Astrocyte (in vitro differentiated cells and primary cell): ENCODE measurements around the gene PLXNB2. TPM values are rescaled to one million over a fixed set of nuclear protein-coding genes. Genes with fewer than 3 reads are reported as not detected.

Experiments
- DNase-seq: peaks from one replicate; pipeline ENCODE4 v3.0.0-alpha.2; 2010; ENCODE audit warnings: low read depth
- FAIRE-seq: peaks from 2 replicates; lab custom pipeline; 2011; peaks lifted over from hg19 to GRCh38; lab: Jason Lieb, UNC
- H2AFZ ChIP-seq: 2 replicates; pipeline ENCODE4 v1.6.0; 2012; ENCODE audit warnings: low read depth, low read length, inconsistent platforms
- H3K27ac ChIP-seq: 2 replicates; pipeline ENCODE4 v1.5.1; 2011; ENCODE audit warnings: low read depth, low read length, inconsistent platforms
- H3K27me3 ChIP-seq: 2 replicates; pipeline ENCODE4 v1.6.0; 2011; ENCODE audit warnings: low read length, inconsistent platforms; ENCODE audit not compliant: insufficient read depth
- H3K36me3 ChIP-seq: 2 replicates; pipeline ENCODE4 v1.5.1; 2011; ENCODE audit warnings: low read length, inconsistent platforms; ENCODE audit not compliant: insufficient read depth
- H3K4me1 ChIP-seq: 2 replicates; pipeline ENCODE4 v1.5.1; 2011; ENCODE audit warnings: low read length, inconsistent platforms; ENCODE audit not compliant: insufficient read depth
- H3K4me2 ChIP-seq: 2 replicates; pipeline ENCODE4 v1.6.0; 2012; ENCODE audit warnings: low read length, inconsistent platforms
- H3K4me3 ChIP-seq: 2 replicates; pipeline ENCODE4 v1.5.1; 2011; ENCODE audit warnings: low read depth, mild to moderate bottlenecking, low read length, inconsistent platforms; ENCODE audit not compliant: insufficient read depth
- H3K79me2 ChIP-seq: 2 replicates; pipeline ENCODE4 v1.6.0; 2012; ENCODE audit warnings: mild to moderate bottlenecking, low read length, inconsistent platforms; ENCODE audit not compliant: insufficient read depth
- H3K9ac ChIP-seq: 2 replicates; pipeline ENCODE4 v1.6.0; 2012; ENCODE audit warnings: mild to moderate bottlenecking, low read length, inconsistent platforms
- H3K9me3 ChIP-seq: 2 replicates; pipeline ENCODE4 v1.5.1; 2012; ENCODE audit warnings: low read depth, mild to moderate bottlenecking, low read length, inconsistent platforms; ENCODE audit not compliant: insufficient read depth
- H4K20me1 ChIP-seq: 2 replicates; pipeline ENCODE4 v1.6.0; 2012; ENCODE audit warnings: low read length, inconsistent platforms; ENCODE audit not compliant: insufficient read depth
- H3K27ac Mint-ChIP-seq: one replicate; pipeline ENCODE4 v1.8.0; 2021; ENCODE audit warnings: mild to moderate bottlenecking, mixed read lengths; ENCODE audit not compliant: unreplicated experiment
- H3K27me3 Mint-ChIP-seq: one replicate; pipeline ENCODE4 v1.8.0; 2021; ENCODE audit warnings: low read depth, mixed read lengths; ENCODE audit not compliant: unreplicated experiment
- H3K36me3 Mint-ChIP-seq: one replicate; pipeline ENCODE4 v1.8.0; 2021; ENCODE audit warnings: low read depth, mixed read lengths; ENCODE audit not compliant: unreplicated experiment
- H3K4me1 Mint-ChIP-seq: one replicate; pipeline ENCODE4 v1.8.0; 2021; ENCODE audit warnings: low read depth, mixed read lengths; ENCODE audit not compliant: unreplicated experiment
- H3K4me3 Mint-ChIP-seq: one replicate; pipeline ENCODE4 v1.8.0; 2021; ENCODE audit warnings: mild to moderate bottlenecking, moderate library complexity, mixed read lengths; ENCODE audit not compliant: unreplicated experiment
- H3K9me3 Mint-ChIP-seq: one replicate; pipeline ENCODE4 v1.8.0; 2021; ENCODE audit warnings: mild to moderate bottlenecking, mixed read lengths; ENCODE audit not compliant: unreplicated experiment
- CTCF ChIP-seq: IDR thresholded peaks from 2 replicates; pipeline ENCODE4 v1.5.1; 2011; ENCODE audit warnings: low read depth, mild to moderate bottlenecking, inconsistent platforms, low read length, moderate library complexity; ENCODE audit not compliant: insufficient read depth
- EZH2 ChIP-seq: IDR thresholded peaks from 2 replicates; pipeline ENCODE4 v1.6.1; 2012; ENCODE audit warnings: mild to moderate bottlenecking, low read length, inconsistent platforms; ENCODE audit not compliant: insufficient read depth
- total RNA-seq: library from RNA; stranded (reverse); gene quantifications from 2 replicates; pipeline ENCODE4 v1.2.1, GENCODE V29; 2021

PLXNB2 gene
- total RNA-seq, 1 donor from 2014 or later = 327 TPM

- Histone ChIP-seq H3K9me3 (no peaks in the 10 kb centered on the region), H3K27ac (no peak overlapping the region), H3K79me2 (peaks cover 26% of the 10 kb centered on the region), H3K4me2 (no peak overlapping the region), H3K27me3 (no peaks in the 10 kb centered on the region), H3K4me3 (no peak overlapping the region), H3K4me1 (peaks cover 8% of the 10 kb centered on the region), H3K9ac (no peak overlapping the region), H3K36me3 (no peaks in the 10 kb centered on the region), H4K20me1 (peaks cover 26% of the 10 kb centered on the region), H2AFZ (no peak overlapping the region)
- Mint-ChIP-seq H3K36me3 (peaks cover 2% of the 10 kb centered on the region), H3K9me3 (no peaks in the 10 kb centered on the region), H3K4me1 (peaks cover 7% of the 10 kb centered on the region), H3K27ac (no peak overlapping the region), H3K4me3 (no peak overlapping the region), H3K27me3 (no peaks in the 10 kb centered on the region)
- FAIRE-seq (no peak), DNase-seq (no peak)
- no peak for TF ChIP-seq CTCF
- no peak for TF ChIP-seq EZH2
Measured at GRCh38 chr22:50257041-50257440, 50.4 kb downstream of the PLXNB2 start.

GRCh38 chr22:50256258-50256862 lies 51.1 kb downstream of the PLXNB2 start:
- Mint-ChIP-seq H3K36me3 (peaks cover 2% of the 10 kb centered on the region), H3K4me3 (no peak overlapping the region), H3K27ac (no peak overlapping the region), H3K9me3 (no peaks in the 10 kb centered on the region), H3K27me3 (no peaks in the 10 kb centered on the region), H3K4me1 (peaks cover 7% of the 10 kb centered on the region)
- H4K20me1 ChIP-seq = peaks cover 32% of the 10 kb centered on the region
- H3K9me3 ChIP-seq = no peaks in the 10 kb centered on the region
- no peak overlapping the region for H3K4me3 ChIP-seq
- peaks cover 26% of the 10 kb centered on the region for H3K79me2 ChIP-seq
- no peaks in the 10 kb centered on the region for H3K27me3 ChIP-seq
- H2AFZ ChIP-seq = no peak overlapping the region
- H3K4me2 ChIP-seq = no peak overlapping the region
- FAIRE-seq (no peak), DNase-seq (no peak)
- no peak overlapping the region for H3K27ac ChIP-seq
- H3K9ac ChIP-seq = no peak overlapping the region
- TF ChIP-seq EZH2 = no peak
- no peak for TF ChIP-seq CTCF
- peaks cover 5% of the 10 kb centered on the region for H3K4me1 ChIP-seq
- H3K36me3 ChIP-seq = no peaks in the 10 kb centered on the region

GRCh38 chr22:50255607-50256006 lies 51.8 kb downstream of the PLXNB2 start:
- Histone ChIP-seq H3K4me3 (no peak overlapping the region), H3K27me3 (no peaks in the 10 kb centered on the region), H3K27ac (no peak overlapping the region), H4K20me1 (peaks cover 32% of the 10 kb centered on the region), H3K4me1 (peaks cover 7% of the 10 kb centered on the region), H3K36me3 (no peaks in the 10 kb centered on the region), H2AFZ (no peak overlapping the region), H3K9ac (no peak overlapping the region), H3K9me3 (no peaks in the 10 kb centered on the region), H3K4me2 (no peak overlapping the region), H3K79me2 (peaks cover 25% of the 10 kb centered on the region)
- Mint-ChIP-seq H3K4me3 (no peak overlapping the region), H3K9me3 (no peaks in the 10 kb centered on the region), H3K4me1 (peaks cover 7% of the 10 kb centered on the region), H3K27ac (no peak overlapping the region), H3K27me3 (no peaks in the 10 kb centered on the region), H3K36me3 (peaks cover 2% of the 10 kb centered on the region)
- DNase-seq = no peak
- TF ChIP-seq EZH2 (no peak), CTCF (no peak)
- no peak for FAIRE-seq
